OCI-LY3 (cell line): ENCODE data around the gene TBX1.

Experiments
- H2AFZ ChIP-seq: fragments of 200-600, 300-600 bp; shearing (Covaris generic); 2 replicates; pipeline ENCODE4 v1.6.0; 2014; ENCODE audit warnings: antibody characterized with exemption, low read depth, low read length
- H3K27ac ChIP-seq: fragments of 200-600, 300-600 bp; sonication (generic); 2 replicates; pipeline ENCODE4 v1.5.1; 2014; ENCODE audit warnings: mild to moderate bottlenecking, low read length, moderate library complexity, mixed read lengths
- H3K27me3 ChIP-seq: fragments of 200-600, 300-600 bp; sonication (generic); 2 replicates; pipeline ENCODE4 v1.6.1; 2014; ENCODE audit warnings: low read depth, low read length, mixed read lengths
- H3K36me3 ChIP-seq: fragments of 200-600, 300-600 bp; sonication (generic); replicated peaks from 2 replicates; pipeline ENCODE3; 2014; ENCODE audit warnings: low read depth, low read length, mixed read lengths
- H3K4me1 ChIP-seq: fragments of 300-600, 200-600 bp; sonication (generic); 2 replicates; pipeline ENCODE4 v1.6.1; 2014; ENCODE audit warnings: low read length, mixed read lengths
- H3K4me2 ChIP-seq: fragments of 200-600, 300-600 bp; sonication (generic); 2 replicates; pipeline ENCODE4 v1.6.1; 2014; ENCODE audit warnings: low read length, mixed read lengths
- H3K4me3 ChIP-seq: fragments of 300-600, 200-600 bp; sonication (generic); 2 replicates; pipeline ENCODE4 v1.5.1; 2014; ENCODE audit warnings: antibody characterized with exemption, mild to moderate bottlenecking, low read length, moderate library complexity
- H3K79me2 ChIP-seq: fragments of 300-600, 200-600 bp; shearing (Covaris generic); 2 replicates; pipeline ENCODE4 v1.6.1; 2014; ENCODE audit warnings: mild to moderate bottlenecking, low read length, mixed read lengths
- H3K9ac ChIP-seq: fragments of 300-600, 200-600 bp; shearing (Covaris generic); 2 replicates; pipeline ENCODE4 v1.6.0; 2014; ENCODE audit warnings: mild to moderate bottlenecking, low read length, moderate library complexity
- H3K9me3 ChIP-seq: fragments of 200-600, 300-600 bp; shearing (Covaris generic); 2 replicates; pipeline ENCODE4 v1.6.1; 2014; ENCODE audit warnings: low read length, mixed read lengths; ENCODE audit not compliant: insufficient read depth
- H4K20me1 ChIP-seq: fragments of 200-600, 300-600 bp; sonication (generic); 2 replicates; pipeline ENCODE4 v1.6.1; 2016; ENCODE audit warnings: low read length, mixed read lengths; ENCODE audit not compliant: insufficient read depth
- EZH2phosphoT487 ChIP-seq: fragments of 200-600 bp; shearing (Covaris generic); IDR thresholded peaks from 2 replicates; pipeline ENCODE4 v1.6.1; 2018; ENCODE audit warnings: antibody characterized with exemption, mixed run types, low read depth
- TF ChIP-seq, protein P1 (sequence below): fragments of 200-600, 300-600 bp; sonication (generic); IDR thresholded peaks from 2 replicates; pipeline ENCODE4 v1.5.1; 2014; ENCODE audit warnings: antibody characterized with exemption, low read length, low read depth

TBX1 gene

GRCh38 chr22:19815823-19816290 is 55.3 kb downstream of the TBX1 start:
- no peak overlapping the region for H3K4me2 ChIP-seq
- no peak overlapping the region for H3K9ac ChIP-seq
- no peaks in the 10 kb centered on the region; the same call in 1 of the 2 replicates for H4K20me1 ChIP-seq
- no peak overlapping the region for H3K27ac ChIP-seq
- TF ChIP-seq, protein P1, sequence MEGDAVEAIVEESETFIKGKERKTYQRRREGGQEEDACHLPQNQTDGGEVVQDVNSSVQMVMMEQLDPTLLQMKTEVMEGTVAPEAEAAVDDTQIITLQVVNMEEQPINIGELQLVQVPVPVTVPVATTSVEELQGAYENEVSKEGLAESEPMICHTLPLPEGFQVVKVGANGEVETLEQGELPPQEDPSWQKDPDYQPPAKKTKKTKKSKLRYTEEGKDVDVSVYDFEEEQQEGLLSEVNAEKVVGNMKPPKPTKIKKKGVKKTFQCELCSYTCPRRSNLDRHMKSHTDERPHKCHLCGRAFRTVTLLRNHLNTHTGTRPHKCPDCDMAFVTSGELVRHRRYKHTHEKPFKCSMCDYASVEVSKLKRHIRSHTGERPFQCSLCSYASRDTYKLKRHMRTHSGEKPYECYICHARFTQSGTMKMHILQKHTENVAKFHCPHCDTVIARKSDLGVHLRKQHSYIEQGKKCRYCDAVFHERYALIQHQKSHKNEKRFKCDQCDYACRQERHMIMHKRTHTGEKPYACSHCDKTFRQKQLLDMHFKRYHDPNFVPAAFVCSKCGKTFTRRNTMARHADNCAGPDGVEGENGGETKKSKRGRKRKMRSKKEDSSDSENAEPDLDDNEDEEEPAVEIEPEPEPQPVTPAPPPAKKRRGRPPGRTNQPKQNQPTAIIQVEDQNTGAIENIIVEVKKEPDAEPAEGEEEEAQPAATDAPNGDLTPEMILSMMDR: no peak
- TF ChIP-seq EZH2phosphoT487: no peak
- no peaks in the 10 kb centered on the region for H3K27me3 ChIP-seq
- no peak overlapping the region for H2AFZ ChIP-seq
- H3K9me3 ChIP-seq: no peaks in the 10 kb centered on the region
- no peaks in the 10 kb centered on the region for H3K79me2 ChIP-seq
- no peaks in the 10 kb centered on the region for H3K4me1 ChIP-seq
- H3K36me3 ChIP-seq: no peaks in the 10 kb centered on the region
- H3K4me3 ChIP-seq: no peak overlapping the region

DNA sequence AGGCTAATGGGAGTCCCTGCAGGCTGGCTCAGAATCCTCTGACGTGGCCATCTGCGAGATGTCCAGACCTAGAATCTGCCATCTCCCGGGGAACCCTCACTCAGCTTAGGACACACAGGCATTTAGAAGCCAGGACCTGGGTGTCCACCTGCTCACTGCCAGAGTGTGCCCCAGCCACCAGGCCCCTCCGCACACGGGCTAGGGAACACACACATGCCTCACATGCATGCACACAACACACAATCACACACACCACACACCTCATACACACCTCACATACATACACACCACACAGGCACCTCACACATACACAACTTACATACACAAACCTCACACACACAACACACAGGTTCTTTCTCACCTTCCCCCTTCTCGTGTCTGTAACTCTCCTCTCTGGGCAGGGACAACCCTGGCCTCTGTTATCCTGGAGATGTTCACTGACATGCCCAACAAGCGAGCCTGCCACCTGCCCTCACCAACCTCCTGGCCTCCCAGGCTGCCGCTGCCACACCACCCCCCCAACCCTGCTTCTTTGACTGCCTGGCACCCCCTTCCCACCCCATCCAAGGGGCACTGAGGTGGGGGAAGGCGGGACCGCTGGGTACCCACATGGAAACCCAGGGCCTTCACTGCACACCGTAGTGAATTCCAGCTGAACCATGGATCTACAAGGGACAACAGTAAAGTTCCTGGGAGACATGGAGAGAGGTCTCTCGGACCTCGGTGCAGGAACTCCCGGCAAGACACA is 56.0 kb downstream of the TBX1 start:
- Histone ChIP-seq H4K20me1 (no peaks in the 10 kb centered on the region; the same call in 1 of the 2 replicates), H3K27me3 (no peaks in the 10 kb centered on the region), H3K9ac (no peak overlapping the region), H3K27ac (no peak overlapping the region), H3K9me3 (no peaks in the 10 kb centered on the region), H3K4me3 (no peak overlapping the region), H3K4me1 (no peaks in the 10 kb centered on the region), H3K36me3 (no peaks in the 10 kb centered on the region), H3K4me2 (no peak overlapping the region), H2AFZ (no peak overlapping the region), H3K79me2 (no peaks in the 10 kb centered on the region)
- TF ChIP-seq EZH2phosphoT487: no peak
- TF ChIP-seq, protein P1: no peak
